Activated B cell treated with CpG ODN at 0.5 μM for 24 hours (primary cell): ENCODE measurements around the gene KCNIP1. TPM values are rescaled to one million over a fixed set of nuclear protein-coding genes. Genes with fewer than 3 reads are reported as not detected.

Experiments
- ATAC-seq: fragments of 200-7000 bp; cut with Tn5 transposase; one replicate; pipeline ENCODE4 v1.10.0; 2021; ENCODE audit warnings: low read depth, mild to moderate bottlenecking, moderate library complexity
- CTCF ChIA-PET: fragments of 350-600 bp; sonication (Branson Sonifier 250); formaldehyde crosslinking; loops from one replicate; lab custom pipeline; 2021; ENCODE audit warnings: antibody characterized with exemption; lab: Charles Lee
- POLR2A ChIA-PET: fragments of 350-600 bp; sonication (Branson Sonifier 250); formaldehyde crosslinking; loops from one replicate; lab custom pipeline; 2021; ENCODE audit warnings: antibody characterized with exemption; lab: Charles Lee
- DNase-seq: peaks from one replicate; pipeline ENCODE4 v3.0.0; 2022
- H3K27ac Mint-ChIP-seq: one replicate; pipeline ENCODE4 v1.8.0; 2020; ENCODE audit warnings: mixed read lengths
- H3K27me3 Mint-ChIP-seq: one replicate; pipeline ENCODE4 v1.8.0; 2021; ENCODE audit warnings: mixed read lengths
- H3K36me3 Mint-ChIP-seq: one replicate; pipeline ENCODE4 v1.8.0; 2021; ENCODE audit warnings: low read depth, mixed read lengths
- H3K4me1 Mint-ChIP-seq: one replicate; pipeline ENCODE4 v1.8.0; 2021; ENCODE audit warnings: mixed read lengths
- H3K4me3 Mint-ChIP-seq: one replicate; pipeline ENCODE4 v1.8.0; 2020; ENCODE audit warnings: mild to moderate bottlenecking, mixed read lengths
- H3K9me3 Mint-ChIP-seq: one replicate; pipeline ENCODE4 v1.8.0; 2020; ENCODE audit warnings: mixed read lengths
- intact Hi-C: fragments of 100-400 bp; cut with micrococcal nuclease; formaldehyde crosslinking; loops from one replicate; pipeline ENCODE4 v1.15.1; 2024
- total RNA-seq: library from RNA; stranded (reverse); gene quantifications from 2 replicates; pipeline ENCODE4 v1.2.3, GENCODE V29; 2022
- TF ChIP-seq, protein P1 (sequence below): fragments of 200-600 bp; IDR thresholded peaks from one replicate; pipeline ENCODE4 v1.8.0; 2022; ENCODE audit warnings: antibody characterized with exemption, mild to moderate bottlenecking

The KCNIP1 gene
- total RNA-seq, 1 donor from 2014 or later = not detected

DNA sequence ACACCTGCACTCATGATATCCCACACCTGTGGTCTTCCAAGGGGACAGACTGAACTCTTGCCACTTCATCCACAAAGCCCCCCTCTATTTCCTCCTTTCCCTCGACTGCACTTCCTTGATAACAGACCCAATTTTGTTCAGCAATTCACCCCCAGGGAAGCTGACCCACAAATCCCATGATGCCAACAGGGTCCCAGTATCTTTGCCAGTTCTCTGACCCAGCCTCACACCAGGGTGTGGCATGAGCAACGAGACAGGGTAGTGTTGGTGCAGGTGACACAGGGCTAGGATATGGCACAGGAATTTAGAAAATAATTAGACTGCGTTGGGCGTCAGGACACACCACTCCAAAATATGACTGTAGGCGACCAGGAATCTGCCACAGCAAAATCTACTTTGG, 30.2 kb upstream of the KCNIP1 start:
- DNase-seq = no peak
- no peaks in the 10 kb centered on the region for H3K36me3 Mint-ChIP-seq
- intact Hi-C loops = no loop called here
- peaks cover 3% of the 10 kb centered on the region for H3K9me3 Mint-ChIP-seq
- no peak overlapping the region for H3K4me3 Mint-ChIP-seq
- no peaks in the 10 kb centered on the region for H3K27me3 Mint-ChIP-seq
- H3K4me1 Mint-ChIP-seq = peaks cover 4% of the 10 kb centered on the region
- ChIA-PET CTCF (no interaction called here), POLR2A (no interaction called here)
- no peak overlapping the region for H3K27ac Mint-ChIP-seq
- TF ChIP-seq, protein P1, sequence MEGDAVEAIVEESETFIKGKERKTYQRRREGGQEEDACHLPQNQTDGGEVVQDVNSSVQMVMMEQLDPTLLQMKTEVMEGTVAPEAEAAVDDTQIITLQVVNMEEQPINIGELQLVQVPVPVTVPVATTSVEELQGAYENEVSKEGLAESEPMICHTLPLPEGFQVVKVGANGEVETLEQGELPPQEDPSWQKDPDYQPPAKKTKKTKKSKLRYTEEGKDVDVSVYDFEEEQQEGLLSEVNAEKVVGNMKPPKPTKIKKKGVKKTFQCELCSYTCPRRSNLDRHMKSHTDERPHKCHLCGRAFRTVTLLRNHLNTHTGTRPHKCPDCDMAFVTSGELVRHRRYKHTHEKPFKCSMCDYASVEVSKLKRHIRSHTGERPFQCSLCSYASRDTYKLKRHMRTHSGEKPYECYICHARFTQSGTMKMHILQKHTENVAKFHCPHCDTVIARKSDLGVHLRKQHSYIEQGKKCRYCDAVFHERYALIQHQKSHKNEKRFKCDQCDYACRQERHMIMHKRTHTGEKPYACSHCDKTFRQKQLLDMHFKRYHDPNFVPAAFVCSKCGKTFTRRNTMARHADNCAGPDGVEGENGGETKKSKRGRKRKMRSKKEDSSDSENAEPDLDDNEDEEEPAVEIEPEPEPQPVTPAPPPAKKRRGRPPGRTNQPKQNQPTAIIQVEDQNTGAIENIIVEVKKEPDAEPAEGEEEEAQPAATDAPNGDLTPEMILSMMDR = no peak
- no peak for ATAC-seq

- H3K9me3 Mint-ChIP-seq = peaks cover 3% of the 10 kb centered on the region
- DNase-seq (no peak), ATAC-seq (no peak)
- peaks cover 2% of the 10 kb centered on the region for H3K27me3 Mint-ChIP-seq
- POLR2A ChIA-PET = no interaction called here
- no peak overlapping the region for H3K27ac Mint-ChIP-seq
- TF ChIP-seq, protein P1 = no peak
- no peak overlapping the region for H3K4me3 Mint-ChIP-seq
- no peaks in the 10 kb centered on the region for H3K36me3 Mint-ChIP-seq
- CTCF ChIA-PET = no interaction called here
- intact Hi-C loops = no loop called here
- peaks cover 4% of the 10 kb centered on the region for H3K4me1 Mint-ChIP-seq
Measured at GRCh38 chr5:170474489-170475274, 29.1 kb upstream of the KCNIP1 start.

DNA sequence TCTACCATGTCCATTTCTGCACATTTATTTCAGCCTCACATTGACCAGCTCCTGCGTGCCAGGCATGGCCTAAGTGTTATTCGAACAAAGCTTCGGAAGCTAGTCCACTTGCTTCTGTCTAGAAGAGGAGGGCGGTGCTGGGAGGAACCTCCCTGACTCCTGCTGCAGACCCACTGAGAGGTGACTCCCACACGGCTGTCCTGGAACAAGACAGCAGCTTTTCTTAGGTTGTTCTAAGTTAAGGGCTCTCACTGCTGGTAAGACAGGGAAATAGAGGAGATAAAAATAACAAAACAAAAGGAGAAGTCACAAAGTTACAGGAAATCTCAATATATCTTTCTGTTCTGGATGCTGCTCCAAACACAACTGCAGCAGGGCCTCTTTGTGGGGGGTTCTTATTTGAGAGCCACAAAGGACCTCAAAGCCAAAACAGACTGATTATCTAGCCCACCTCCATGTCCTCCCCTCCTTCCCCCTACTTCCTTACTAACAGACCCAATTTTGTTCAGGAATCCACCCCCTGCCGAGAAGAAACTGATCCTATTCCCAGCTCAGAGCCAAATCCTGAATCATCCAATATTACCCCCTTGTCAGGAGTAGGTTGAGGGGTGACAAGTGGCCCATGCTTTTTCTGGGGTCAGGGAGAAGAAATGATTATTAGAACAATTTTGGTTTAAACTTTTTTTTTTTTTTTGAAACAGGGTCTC, 28.4 kb upstream of the KCNIP1 start:
- Mint-ChIP-seq H3K36me3 (no peaks in the 10 kb centered on the region), H3K9me3 (peaks cover 3% of the 10 kb centered on the region), H3K27me3 (peaks cover 2% of the 10 kb centered on the region), H3K4me3 (no peak overlapping the region), H3K27ac (no peak overlapping the region), H3K4me1 (peaks cover 4% of the 10 kb centered on the region)
- ATAC-seq (no peak), DNase-seq (no peak)
- CTCF ChIA-PET = no interaction called here
- POLR2A ChIA-PET = no interaction called here
- intact Hi-C loops = no loop called here
- TF ChIP-seq, protein P1 = no peak

GRCh38 chr5:170476704-170477103, 27.1 kb upstream of the KCNIP1 start:
- CTCF ChIA-PET = no interaction called here
- intact Hi-C loops = no loop called here
- H3K36me3 Mint-ChIP-seq = no peaks in the 10 kb centered on the region
- peaks cover 2% of the 10 kb centered on the region for H3K27me3 Mint-ChIP-seq
- DNase-seq (no peak), ATAC-seq (no peak)
- H3K9me3 Mint-ChIP-seq = peaks cover 3% of the 10 kb centered on the region
- no peak overlapping the region for H3K27ac Mint-ChIP-seq
- no peak overlapping the region for H3K4me3 Mint-ChIP-seq
- H3K4me1 Mint-ChIP-seq = peaks cover 4% of the 10 kb centered on the region
- TF ChIP-seq, protein P1 = no peak
- POLR2A ChIA-PET = no interaction called here

DNA sequence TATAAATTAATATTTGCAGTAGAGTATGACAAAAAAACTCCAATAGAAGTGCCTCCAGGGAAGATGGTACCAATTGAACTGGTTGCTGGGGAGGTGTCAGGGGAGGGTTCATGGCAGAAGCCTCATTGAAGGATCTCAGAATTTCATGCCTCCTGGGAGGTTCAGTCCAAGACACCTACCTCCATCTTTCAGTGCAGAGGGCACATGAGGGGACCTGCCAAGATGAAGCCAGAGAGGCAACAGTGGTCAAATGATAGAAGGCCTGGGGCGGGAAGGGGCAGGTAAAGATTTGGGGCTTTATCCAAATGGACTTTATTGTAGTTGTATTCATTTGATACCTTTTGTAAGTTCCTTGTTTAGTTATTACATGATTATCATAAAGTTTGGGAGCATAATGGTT, 25.9 kb upstream of the KCNIP1 start:
- Mint-ChIP-seq H3K4me1 (peaks cover 4% of the 10 kb centered on the region), H3K4me3 (no peak overlapping the region), H3K27me3 (peaks cover 2% of the 10 kb centered on the region), H3K36me3 (no peaks in the 10 kb centered on the region), H3K9me3 (peaks cover 3% of the 10 kb centered on the region), H3K27ac (no peak overlapping the region)
- TF ChIP-seq, protein P1 = no peak
- no peak for ATAC-seq
- CTCF ChIA-PET = no interaction called here
- intact Hi-C loops = no loop called here
- DNase-seq = no peak
- POLR2A ChIA-PET = no interaction called here
